Breast epithelium (tissue), 4 donors: Measurements from ENCODE around the gene PCNX2. TPM values are rescaled to one million over a fixed set of nuclear protein-coding genes. Genes with fewer than 3 reads are reported as not detected.

Source experiments
- DNase-seq, 2 donors: peaks; one replicate each; pipeline ENCODE4 v3.0.0-alpha.2; 2019; ENCODE audit warnings: low spot score in 2 of 2
- H3K27ac ChIP-seq, 2 donors: fragments of 200-600 bp; sonication (generic) in 1 of 2; one replicate each; pipeline ENCODE4 v1.5.1; 2016 to 2019; ENCODE audit warnings: mild to moderate bottlenecking in 1 of 2
- H3K27me3 ChIP-seq, 2 donors: fragments of 200-600 bp; sonication (generic) in 1 of 2; one replicate each; pipeline versions ENCODE4 v1.5.1 to v1.6.0; 2017 to 2019; ENCODE audit warnings: control low read depth in 1 of 2, mild to moderate bottlenecking in 1 of 2
- H3K36me3 ChIP-seq: fragments of 200-600 bp; one replicate; pipeline ENCODE4 v1.5.1; 2019
- H3K4me1 ChIP-seq, 2 donors: fragments of 200-600 bp; sonication (generic); one replicate each; pipeline ENCODE4 v1.5.1; 2016 to 2019; ENCODE audit warnings: control low read depth in 1 of 2
- H3K4me3 ChIP-seq, 3 donors: fragments of 200-600 bp; sonication (generic); 1 replicate in 2 of 3; 2 replicates in 1 of 3; pipeline ENCODE4 v1.5.1; 2016 to 2019; ENCODE audit warnings: mild to moderate bottlenecking in 3 of 3, moderate library complexity in 2 of 3
- H3K9me3 ChIP-seq, 2 donors: fragments of 200-600 bp; sonication (generic) in 1 of 2; one replicate each; pipeline ENCODE4 v1.5.1; 2016 to 2019; ENCODE audit warnings: control low read depth in 1 of 2
- CTCF ChIP-seq, 3 donors: fragments of 450-650 bp; IDR thresholded peaks; one replicate each; pipeline ENCODE4 v1.5.1; 2016 to 2017; ENCODE audit warnings: antibody characterized with exemption in 3 of 3, mild to moderate bottlenecking in 3 of 3, moderate library complexity in 3 of 3
- POLR2A ChIP-seq: fragments of 450-650 bp; IDR thresholded peaks from one replicate; pipeline ENCODE4 v1.6.1; 2016; ENCODE audit warnings: antibody characterized with exemption, mild to moderate bottlenecking, moderate library complexity
- POLR2AphosphoS5 ChIP-seq, 3 donors: sonication (generic); formaldehyde crosslinking; IDR thresholded peaks; one replicate each; pipeline ENCODE4 v1.6.1; 2017; ENCODE audit warnings: antibody characterized with exemption in 3 of 3
- intact Hi-C: fragments of 100-400 bp; cut with DNase I; formaldehyde crosslinking; loops from one replicate; pipeline ENCODE4 v1.15.1; 2023; ENCODE audit warnings: low total_unique reads
- total RNA-seq, 3 donors: library from RNA; depleted of rRNA; stranded (reverse); fragments of >200 nt; gene quantifications; one replicate each; pipeline ENCODE4 v1.1.0, GENCODE V29; 2016

The PCNX2 gene
- total RNA-seq, 3 donors from 2014 or later, result 18.7 to 32.6 (median 26.2) TPM

GRCh38 chr1:233316473-233316872 is 20.9 kb upstream of the PCNX2 start:
- no peak for DNase-seq
- Histone ChIP-seq H3K4me3 (no peak overlapping the region), H3K36me3 (no peaks in the 10 kb centered on the region), H3K27ac (no peak overlapping the region), H3K9me3 (no peaks in the 10 kb centered on the region), H3K4me1 (no peaks in the 10 kb centered on the region), H3K27me3 (no peaks in the 10 kb centered on the region)
- intact Hi-C loops, result loop anchor here (10.0 kb wide), 1 partner anchor 398 kb away; no protein-coding TSS in a partner anchor
- TF ChIP-seq POLR2A (no peak), POLR2AphosphoS5 (IDR thresholded peaks at IDR 0.05) (no peak), CTCF (IDR thresholded peaks at IDR 0.05) (no peak)

GRCh38 chr1:233315718-233316301 is 20.3 kb upstream of the PCNX2 start:
- H3K27ac ChIP-seq, result no peak overlapping the region
- H3K4me3 ChIP-seq, result no peak overlapping the region
- no peaks in the 10 kb centered on the region for H3K27me3 ChIP-seq
- no peaks in the 10 kb centered on the region for H3K9me3 ChIP-seq
- no peak for DNase-seq
- TF ChIP-seq POLR2AphosphoS5 (IDR thresholded peaks at IDR 0.05) (no peak), POLR2A (no peak), CTCF (IDR thresholded peaks at IDR 0.05) (no peak)
- no peaks in the 10 kb centered on the region for H3K36me3 ChIP-seq
- no peaks in the 10 kb centered on the region for H3K4me1 ChIP-seq
- intact Hi-C loops, result loop anchor here (10.0 kb wide), 1 partner anchor 399 kb away; no protein-coding TSS in a partner anchor

GRCh38 chr1:233313434-233314155 is 18.1 kb upstream of the PCNX2 start:
- no peaks in the 10 kb centered on the region for H3K36me3 ChIP-seq
- H3K4me1 ChIP-seq, result no peaks in the 10 kb centered on the region
- no peak overlapping the region for H3K4me3 ChIP-seq
- no peak for DNase-seq
- no peaks in the 10 kb centered on the region for H3K27me3 ChIP-seq
- intact Hi-C loops, result loop anchor here (10.0 kb wide), 1 partner anchor 401 kb away; no protein-coding TSS in a partner anchor
- no peak overlapping the region for H3K27ac ChIP-seq
- no peaks in the 10 kb centered on the region for H3K9me3 ChIP-seq
- TF ChIP-seq CTCF (IDR thresholded peaks at IDR 0.05) (no peak), POLR2A (no peak), POLR2AphosphoS5 (IDR thresholded peaks at IDR 0.05) (no peak)

- Histone ChIP-seq H3K27me3 (no peaks in the 10 kb centered on the region), H3K4me3 (no peak overlapping the region), H3K4me1 (no peaks in the 10 kb centered on the region), H3K27ac (no peak overlapping the region), H3K36me3 (no peaks in the 10 kb centered on the region), H3K9me3 (peaks cover 0 to 5% of the 10 kb centered on the region in 2 donors)
- no peak for DNase-seq
- intact Hi-C loops, result no loop called here
- TF ChIP-seq POLR2AphosphoS5 (IDR thresholded peaks at IDR 0.05), result no peak
- peak; percentile 16 to 74 (median 57) for TF ChIP-seq CTCF (IDR thresholded peaks at IDR 0.05)
- no peak for TF ChIP-seq POLR2A
These were observed 9.1 kb upstream of the PCNX2 start for GRCh38 chr1:233304489-233305102.

- no peak overlapping the region for H3K4me3 ChIP-seq
- no peaks in the 10 kb centered on the region for H3K4me1 ChIP-seq
- intact Hi-C loops, result no loop called here
- H3K27ac ChIP-seq, result no peak overlapping the region
- no peaks in the 10 kb centered on the region for H3K27me3 ChIP-seq
- no peaks in the 10 kb centered on the region for H3K36me3 ChIP-seq
- peaks cover 0 to 5% of the 10 kb centered on the region in 2 donors for H3K9me3 ChIP-seq
- no peak for DNase-seq
- TF ChIP-seq CTCF (IDR thresholded peaks at IDR 0.05) (no peak), POLR2AphosphoS5 (IDR thresholded peaks at IDR 0.05) (no peak), POLR2A (no peak)
These were observed 4.8 kb upstream of the PCNX2 start for GRCh38 chr1:233300326-233300725.
